Myocyte (in vitro differentiated cells): ENCODE results near the gene MBD2. TPM values are rescaled to one million over a fixed set of nuclear protein-coding genes. Genes with fewer than 3 reads are reported as not detected.
"Not testable (repeated sequence)": the region's sequence is repeated elsewhere in the genome, so short reads cannot be mapped to it uniquely, and the experiment has no call there.

Source experiments
- DNase-seq: peaks from one replicate; pipeline ENCODE4 v3.0.0-alpha.2; 2012; ENCODE audit warnings: low read depth
- total RNA-seq: library from RNA; depleted of rRNA; stranded (reverse); fragments of >200 nt; gene quantifications from 2 replicates; pipeline ENCODE4 v1.2.3, GENCODE V29; 2014

MBD2 gene
- total RNA-seq, 1 donor from 2014 or later: 14.5 TPM

GRCh38 chr18:54154231-54154630 is 70.2 kb downstream of the MBD2 start:
- no peak for DNase-seq

- DNase-seq: no peak
Observed at GRCh38 chr18:54151376-54151775, 73.1 kb downstream of the MBD2 start.

- DNase-seq: no peak
Observed at GRCh38 chr18:54150226-54150625, 74.2 kb downstream of the MBD2 start.

GRCh38 chr18:54149078-54149697 is 75.3 kb downstream of the MBD2 start:
- DNase-seq: peak; percentile 85

GRCh38 chr18:54148678-54149077 is 75.8 kb downstream of the MBD2 start:
- DNase-seq: no peak

GRCh38 chr18:54148151-54148550 is 76.3 kb downstream of the MBD2 start:
- DNase-seq: no peak

DNA sequence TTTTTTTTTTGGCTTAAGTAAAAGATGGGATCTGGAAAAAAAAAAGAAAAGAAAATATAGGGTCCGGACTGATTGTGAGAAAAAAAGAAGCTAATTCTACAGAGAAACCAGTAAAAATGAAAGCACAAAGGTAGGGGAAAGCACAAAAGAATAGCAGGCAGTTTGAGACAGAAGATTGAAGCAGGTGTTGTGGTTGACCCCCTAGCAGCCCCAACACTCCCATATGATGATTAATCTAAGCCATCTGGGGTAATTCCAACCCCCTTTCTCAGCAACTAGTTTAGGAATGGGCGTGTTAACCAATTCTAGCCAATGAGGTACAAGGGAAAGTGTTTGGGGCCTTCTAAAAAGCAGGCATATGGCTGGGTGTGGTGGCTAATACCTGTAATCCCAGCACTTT is 77.0 kb downstream of the MBD2 start:
- peak; percentile 68 for DNase-seq

DNA sequence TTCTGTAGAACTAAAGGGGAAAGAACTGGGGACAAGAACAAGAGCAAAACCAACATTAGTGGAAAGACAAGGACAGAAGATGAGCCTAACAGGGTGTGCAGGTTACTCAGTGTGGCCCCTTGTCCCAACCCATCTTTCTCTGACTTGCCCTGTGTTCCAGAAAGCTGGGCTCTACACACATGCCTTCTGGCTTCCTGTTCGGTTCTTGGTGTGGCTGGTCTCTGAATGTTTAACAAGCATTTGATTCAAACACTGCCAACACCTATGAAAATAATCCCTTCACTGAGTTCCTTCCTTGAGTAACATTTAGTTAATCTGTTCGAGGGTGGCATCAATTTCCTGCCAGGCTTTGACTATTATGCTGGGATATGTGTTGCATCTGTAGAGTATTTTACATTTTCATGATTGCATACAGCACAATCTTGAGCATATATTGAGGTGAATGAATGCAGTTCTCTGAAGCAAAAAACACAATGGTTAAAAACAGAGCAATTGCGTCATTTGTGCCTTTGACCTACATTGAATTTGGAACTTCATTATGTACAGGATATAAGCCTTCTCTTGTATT is 83.3 kb downstream of the MBD2 start:
- DNase-seq: no peak

DNA sequence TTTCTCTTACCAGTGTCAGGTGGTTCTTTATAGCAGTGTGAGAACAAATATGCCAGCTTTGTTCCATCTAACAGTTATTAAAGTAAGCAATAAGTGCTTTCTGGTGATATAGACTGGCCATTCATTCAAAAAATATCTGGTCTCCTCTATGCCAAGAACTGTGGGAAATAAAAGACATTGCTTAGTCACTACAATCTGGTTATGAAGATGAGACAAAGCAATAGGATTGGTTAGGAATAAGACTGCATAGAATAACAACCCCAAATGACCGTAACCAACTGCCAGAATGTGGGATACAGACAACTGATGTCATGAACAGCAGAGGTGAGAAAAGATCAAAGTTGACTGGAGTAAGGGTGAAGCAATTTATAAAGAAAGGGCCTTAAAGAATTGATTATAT is 83.8 kb downstream of the MBD2 start:
- no peak for DNase-seq

- no peak for DNase-seq
Observed at GRCh38 chr18:54135216-54135615, 89.3 kb downstream of the MBD2 start.

- no peak for DNase-seq
Observed at GRCh38 chr18:54134053-54134452, 90.4 kb downstream of the MBD2 start.

GRCh38 chr18:54130631-54131030 is 93.8 kb downstream of the MBD2 start:
- peak; percentile 56 for DNase-seq

- peak; percentile 11 for DNase-seq
Observed at GRCh38 chr18:54130177-54130576, 94.3 kb downstream of the MBD2 start.

DNA sequence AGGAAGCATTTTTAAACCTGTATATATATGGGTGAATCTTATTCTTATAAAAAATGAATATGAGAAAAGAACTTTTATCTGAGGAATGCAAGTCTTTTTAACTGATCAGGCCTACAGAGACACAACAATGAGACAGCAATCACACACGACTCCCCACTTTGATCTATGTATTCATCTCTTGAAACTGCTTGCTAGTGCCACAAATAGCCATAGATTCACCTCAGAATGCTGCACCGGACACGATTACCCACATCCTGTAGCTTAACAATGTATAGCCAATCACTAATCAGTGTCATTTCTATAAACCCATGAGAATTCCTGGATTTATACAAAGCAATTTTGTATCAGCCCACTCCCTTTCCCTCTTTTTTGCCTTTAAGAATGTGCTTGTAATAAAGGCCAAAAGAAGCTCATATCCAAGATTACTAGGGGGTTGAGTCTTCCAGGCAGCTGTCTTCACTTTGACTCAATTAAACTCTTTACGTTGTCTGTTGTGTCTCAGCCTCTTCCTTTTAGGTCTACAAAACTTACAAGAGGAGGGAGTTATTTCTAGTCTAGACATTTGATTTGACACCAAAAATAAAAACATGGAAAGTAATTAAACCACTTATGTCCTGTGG is 94.9 kb downstream of the MBD2 start:
- peak; percentile 9 for DNase-seq

DNA sequence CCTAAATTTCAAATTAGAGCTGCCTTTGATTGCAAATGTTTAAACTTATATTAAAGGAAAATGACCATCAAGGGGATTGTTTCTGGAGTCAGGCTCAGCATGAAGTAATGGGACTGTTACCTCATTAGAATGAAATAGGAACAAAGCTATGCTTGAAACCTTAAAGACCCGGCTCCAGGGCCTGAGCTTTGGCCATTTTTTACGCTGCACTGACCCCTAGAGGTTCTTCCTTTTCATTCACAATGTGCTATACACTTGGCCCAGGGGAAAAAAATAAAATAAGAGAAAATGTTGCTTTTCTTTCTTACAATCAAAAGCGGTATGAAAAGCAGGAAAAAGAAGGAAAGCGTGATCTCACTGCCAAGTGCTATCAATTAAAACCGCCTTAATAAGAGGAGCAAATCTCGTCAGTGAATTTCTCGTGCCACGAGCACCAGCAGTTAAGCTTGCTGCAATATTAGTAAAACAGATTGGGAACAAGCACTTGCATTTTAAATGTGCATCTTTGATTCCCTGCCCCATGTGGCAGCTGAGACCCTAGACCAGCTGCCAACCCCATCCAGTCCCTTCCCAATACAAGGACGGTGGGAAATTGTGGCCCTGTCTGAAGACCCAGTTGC is 96.6 kb downstream of the MBD2 start:
- peak; percentile 65 for DNase-seq

DNA sequence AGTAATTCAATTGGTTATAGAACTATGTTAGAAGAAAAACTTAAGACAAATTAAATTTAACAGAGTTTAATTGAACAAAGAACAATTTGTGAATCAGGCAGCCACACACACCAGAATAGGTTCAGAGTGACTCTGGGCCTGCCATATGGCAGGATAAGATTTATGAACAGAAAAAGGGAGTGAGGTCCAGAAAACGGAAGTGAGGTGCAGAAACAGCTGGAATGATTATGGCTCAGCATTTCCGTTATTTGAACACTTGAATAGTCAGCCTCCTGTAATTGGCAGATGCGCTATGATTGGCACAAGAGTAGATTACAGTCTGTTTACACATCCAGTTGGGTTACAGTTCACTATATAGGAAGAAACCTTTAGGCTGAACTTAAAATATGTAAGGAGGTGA is 99.0 kb downstream of the MBD2 start:
- DNase-seq: no peak

DNA sequence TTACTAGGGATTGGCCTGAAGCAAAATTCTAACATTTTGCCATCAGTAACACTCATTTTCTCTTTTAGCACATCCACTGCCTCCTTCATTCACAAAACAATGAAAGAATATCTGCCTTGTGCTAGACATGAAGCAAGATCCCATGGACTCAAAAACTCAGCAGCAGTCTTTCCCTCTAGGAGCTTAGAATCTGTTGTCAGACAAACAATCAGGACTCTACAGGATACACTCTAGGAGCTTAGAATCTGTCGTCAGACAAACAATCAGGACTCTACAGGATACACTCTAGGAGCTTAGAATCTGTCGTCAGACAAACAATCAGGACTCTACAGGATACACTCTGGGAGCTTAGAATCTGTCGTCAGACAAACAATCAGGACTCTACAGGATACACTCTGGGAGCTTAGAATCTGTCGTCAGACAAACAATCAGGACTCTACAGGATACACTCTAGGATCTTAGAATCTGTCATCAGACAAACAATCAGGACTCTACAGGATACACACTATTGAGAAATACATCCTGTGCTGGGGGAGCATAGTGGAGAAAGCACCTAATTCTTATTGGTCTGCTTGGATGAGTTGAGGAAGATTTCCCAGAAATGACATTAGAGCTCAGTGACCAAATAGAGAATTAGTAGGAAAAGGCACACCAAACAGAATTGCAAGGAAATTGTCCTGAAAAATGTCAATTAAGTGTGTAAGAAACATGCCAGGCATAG is 100.6 kb downstream of the MBD2 start:
- not testable (repeated sequence) for DNase-seq

- DNase-seq: peak; percentile 71
Observed at GRCh38 chr18:54119524-54120019, 104.9 kb downstream of the MBD2 start.

DNA sequence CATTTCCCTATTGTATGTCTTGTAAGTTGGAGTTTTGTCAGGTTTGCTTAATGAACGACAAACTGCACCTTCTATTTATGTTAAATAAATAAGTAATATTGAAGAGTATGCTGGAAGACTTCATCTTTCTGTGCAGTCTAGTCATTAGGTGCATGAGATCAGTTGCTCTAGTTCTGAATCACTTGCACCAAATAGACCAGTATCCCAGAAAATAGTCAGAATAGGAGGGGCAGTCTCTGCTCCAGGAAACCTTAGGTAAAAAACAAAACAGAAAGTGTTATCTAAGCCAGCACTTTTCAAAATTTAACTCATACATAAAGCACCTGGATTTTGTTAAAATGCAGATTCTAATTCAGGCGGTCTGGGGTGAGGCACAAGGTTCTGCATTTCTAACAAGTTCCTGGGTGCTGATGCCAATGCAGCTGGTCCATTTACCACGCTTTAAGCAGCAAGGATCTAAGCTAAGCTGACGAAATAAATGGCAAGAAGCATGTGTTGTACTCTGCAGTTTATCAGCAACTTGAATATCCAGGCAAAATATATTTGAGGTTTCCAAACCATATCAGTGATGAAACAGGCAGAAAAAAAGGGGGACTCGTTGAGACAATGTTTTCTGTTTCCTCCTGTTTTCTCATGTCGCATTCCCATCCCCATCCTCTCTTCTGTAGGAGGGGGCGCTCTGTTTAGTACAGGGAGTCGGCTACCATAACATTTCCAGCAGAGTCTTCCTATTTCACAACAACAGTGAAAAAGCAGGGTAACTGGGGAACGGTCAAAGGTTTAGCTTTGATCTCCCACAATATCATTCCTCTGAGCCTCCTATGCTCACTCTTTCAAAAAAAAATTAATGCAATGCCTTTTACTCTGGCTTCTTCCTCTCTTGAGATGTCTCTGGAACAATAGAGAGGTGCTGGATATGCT is 106.4 kb downstream of the MBD2 start:
- no peak for DNase-seq

- no peak for DNase-seq
Observed at GRCh38 chr18:54116541-54117257, 107.8 kb downstream of the MBD2 start.
